ENCODE data around the gene ZPBP2. TPM values are rescaled to one million over a fixed set of nuclear protein-coding genes. Genes with fewer than 3 reads are reported as not detected.
"Not testable (repeated sequence)": the region's sequence is repeated elsewhere in the genome, so short reads cannot be mapped to it uniquely, and the experiment has no call there.

ZPBP2 gene
- polyA plus RNA-seq, 1 donor (not counting 4 experiments of a cell fraction or from before 2014, with no cell fraction given): not detected

DNA sequence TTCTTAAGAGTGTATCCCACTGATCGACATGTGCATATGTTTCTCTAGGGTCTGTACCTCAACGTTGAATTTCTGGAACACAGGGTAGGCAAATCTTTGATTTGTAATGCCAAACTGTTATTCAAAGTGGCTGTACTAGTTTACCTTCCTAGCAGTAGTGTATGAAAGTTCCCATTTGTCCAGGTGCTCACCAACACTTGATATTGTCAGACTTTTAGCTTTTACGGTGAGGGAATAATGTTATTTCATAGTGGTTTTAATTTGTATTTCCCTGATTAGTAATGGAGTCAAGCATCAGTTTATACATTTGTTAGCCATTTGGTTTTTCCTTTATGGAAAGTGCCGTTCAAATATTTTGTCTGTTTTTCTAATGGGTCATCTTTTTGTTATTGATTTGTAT, 30.1 kb downstream of the ZPBP2 start:
- Histone ChIP-seq H4K20me1 (ENCODE audit: control insufficient read depth, extremely low read depth, insufficient read depth, low read length) (no peaks in the 10 kb centered on the region), H3K4me1 (ENCODE audit: control insufficient read depth, extremely low read depth, insufficient read depth, low read length) (no peaks in the 10 kb centered on the region), H3K27me3 (ENCODE audit: control insufficient read depth, extremely low read depth, insufficient read depth, low read length) (no peaks in the 10 kb centered on the region), H3K79me2 (ENCODE audit: control insufficient read depth, insufficient read depth, low read length) (no peaks in the 10 kb centered on the region), H2AFZ (ENCODE audit: control insufficient read depth, low read length) (no peak overlapping the region), H3K27ac (ENCODE audit: control insufficient read depth, insufficient read depth, low read length) (no peak overlapping the region), H3K4me3 (ENCODE audit: control insufficient read depth in 2 of 3, extremely low read depth in 1 of 3, insufficient read depth in 2 of 3, low read depth in 1 of 3, low read length in 3 of 3) (no peak overlapping the region), H3K9me3 (ENCODE audit: control insufficient read depth, low read depth, low read length) (no peaks in the 10 kb centered on the region), H3K4me2 (ENCODE audit: control insufficient read depth, extremely low read depth, insufficient read depth, low read depth, low read length) (no peak overlapping the region), H3K36me3 (ENCODE audit: control insufficient read depth in 2 of 2, extremely low read depth in 1 of 2, insufficient read depth in 2 of 2, low read length in 2 of 2) (no peaks in the 10 kb centered on the region), H3K9ac (ENCODE audit: control insufficient read depth, extremely low read depth, insufficient read depth, low read length) (no peak overlapping the region), H3K9me1 (ENCODE audit: control insufficient read depth, extremely low read depth, insufficient read depth, low read length) (no peaks in the 10 kb centered on the region)
- DNase-seq (ENCODE audit: low read depth, low spot score): no peak
- dilution Hi-C loops (cut with MboI; ENCODE audit: extremely low pct_ligation_motif_present, low sequenced_read_pairs): no loop called here
- TF ChIP-seq, protein P1, sequence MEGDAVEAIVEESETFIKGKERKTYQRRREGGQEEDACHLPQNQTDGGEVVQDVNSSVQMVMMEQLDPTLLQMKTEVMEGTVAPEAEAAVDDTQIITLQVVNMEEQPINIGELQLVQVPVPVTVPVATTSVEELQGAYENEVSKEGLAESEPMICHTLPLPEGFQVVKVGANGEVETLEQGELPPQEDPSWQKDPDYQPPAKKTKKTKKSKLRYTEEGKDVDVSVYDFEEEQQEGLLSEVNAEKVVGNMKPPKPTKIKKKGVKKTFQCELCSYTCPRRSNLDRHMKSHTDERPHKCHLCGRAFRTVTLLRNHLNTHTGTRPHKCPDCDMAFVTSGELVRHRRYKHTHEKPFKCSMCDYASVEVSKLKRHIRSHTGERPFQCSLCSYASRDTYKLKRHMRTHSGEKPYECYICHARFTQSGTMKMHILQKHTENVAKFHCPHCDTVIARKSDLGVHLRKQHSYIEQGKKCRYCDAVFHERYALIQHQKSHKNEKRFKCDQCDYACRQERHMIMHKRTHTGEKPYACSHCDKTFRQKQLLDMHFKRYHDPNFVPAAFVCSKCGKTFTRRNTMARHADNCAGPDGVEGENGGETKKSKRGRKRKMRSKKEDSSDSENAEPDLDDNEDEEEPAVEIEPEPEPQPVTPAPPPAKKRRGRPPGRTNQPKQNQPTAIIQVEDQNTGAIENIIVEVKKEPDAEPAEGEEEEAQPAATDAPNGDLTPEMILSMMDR (optimal IDR thresholded peaks at IDR 0.05 in 1 of 3, IDR thresholded peaks at IDR 0.05 in 1 of 3, conservative IDR thresholded peaks at IDR 0.05 in 1 of 3; ENCODE audit: extremely low read depth in 1 of 3, insufficient read depth in 2 of 3, low read length in 3 of 3): no peak
- no peak for TF ChIP-seq EZH2 (IDR thresholded peaks at IDR 0.05; ENCODE audit: low read length)
- no peak for FAIRE-seq

DNA sequence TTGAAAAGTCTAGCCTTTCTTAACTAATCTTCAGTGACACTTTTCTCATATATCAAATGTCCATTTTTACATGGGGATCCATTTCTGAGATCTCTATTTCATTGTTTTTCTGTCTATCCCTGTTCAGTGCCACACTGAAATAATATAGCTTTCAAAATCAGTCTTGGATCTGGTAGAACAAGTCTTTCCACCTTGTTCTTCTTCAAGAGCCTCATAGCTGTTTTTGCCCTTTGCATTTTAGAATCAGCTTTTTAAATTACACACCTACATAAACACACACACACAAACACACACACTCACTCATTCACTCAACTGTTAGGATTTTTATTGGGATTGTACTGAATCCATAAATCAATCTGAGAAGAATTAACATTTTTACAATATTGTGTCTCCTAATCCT, 31.2 kb downstream of the ZPBP2 start:
- no peaks in the 10 kb centered on the region for H3K9me1 ChIP-seq (ENCODE audit: control insufficient read depth, extremely low read depth, insufficient read depth, low read length)
- H3K27ac ChIP-seq (ENCODE audit: control insufficient read depth, insufficient read depth, low read length): no peak overlapping the region
- no peak overlapping the region for H3K4me3 ChIP-seq (ENCODE audit: control insufficient read depth in 2 of 3, extremely low read depth in 1 of 3, insufficient read depth in 2 of 3, low read depth in 1 of 3, low read length in 3 of 3)
- dilution Hi-C loops (cut with MboI; ENCODE audit: extremely low pct_ligation_motif_present, low sequenced_read_pairs): no loop called here
- no peak overlapping the region for H3K4me2 ChIP-seq (ENCODE audit: control insufficient read depth, extremely low read depth, insufficient read depth, low read depth, low read length)
- H3K9ac ChIP-seq (ENCODE audit: control insufficient read depth, extremely low read depth, insufficient read depth, low read length): no peak overlapping the region
- no peaks in the 10 kb centered on the region for H3K79me2 ChIP-seq (ENCODE audit: control insufficient read depth, insufficient read depth, low read length)
- no peaks in the 10 kb centered on the region for H4K20me1 ChIP-seq (ENCODE audit: control insufficient read depth, extremely low read depth, insufficient read depth, low read length)
- TF ChIP-seq, protein P1 (optimal IDR thresholded peaks at IDR 0.05 in 1 of 3, IDR thresholded peaks at IDR 0.05 in 1 of 3, conservative IDR thresholded peaks at IDR 0.05 in 1 of 3; ENCODE audit: extremely low read depth in 1 of 3, insufficient read depth in 2 of 3, low read length in 3 of 3): no peak
- no peak for TF ChIP-seq EZH2 (IDR thresholded peaks at IDR 0.05; ENCODE audit: low read length)
- H3K9me3 ChIP-seq (ENCODE audit: control insufficient read depth, low read depth, low read length): no peaks in the 10 kb centered on the region
- H3K27me3 ChIP-seq (ENCODE audit: control insufficient read depth, extremely low read depth, insufficient read depth, low read length): no peaks in the 10 kb centered on the region
- no peak for FAIRE-seq
- no peak overlapping the region for H2AFZ ChIP-seq (ENCODE audit: control insufficient read depth, low read length)
- no peak for DNase-seq (ENCODE audit: low read depth, low spot score)
- H3K4me1 ChIP-seq (ENCODE audit: control insufficient read depth, extremely low read depth, insufficient read depth, low read length): no peaks in the 10 kb centered on the region
- no peaks in the 10 kb centered on the region for H3K36me3 ChIP-seq (ENCODE audit: control insufficient read depth in 2 of 2, extremely low read depth in 1 of 2, insufficient read depth in 2 of 2, low read length in 2 of 2)

DNA sequence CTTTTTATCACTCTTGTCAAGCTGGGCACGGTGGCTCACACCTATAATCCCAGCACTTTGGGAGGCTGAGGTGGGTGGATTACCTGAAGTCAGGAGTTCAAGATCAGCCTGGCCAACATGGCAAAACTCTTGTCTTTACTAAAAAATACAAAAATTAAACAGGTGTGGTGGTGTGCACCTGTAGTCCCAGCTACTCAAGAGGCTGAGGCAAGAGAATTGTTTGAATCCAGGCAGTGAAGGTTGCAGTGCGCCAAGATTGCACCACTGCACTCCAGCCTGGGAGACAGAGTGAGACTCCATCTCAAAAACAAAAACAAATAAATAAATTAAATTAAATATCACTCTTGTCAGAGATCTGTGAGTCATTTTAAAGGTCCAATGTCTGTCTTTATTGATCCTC, 34.0 kb downstream of the ZPBP2 start:
- dilution Hi-C loops (cut with MboI; ENCODE audit: extremely low pct_ligation_motif_present, low sequenced_read_pairs); H4K20me1 ChIP-seq (ENCODE audit: control insufficient read depth, extremely low read depth, insufficient read depth, low read length); H3K9me1 ChIP-seq (ENCODE audit: control insufficient read depth, extremely low read depth, insufficient read depth, low read length); H3K4me2 ChIP-seq (ENCODE audit: control insufficient read depth, extremely low read depth, insufficient read depth, low read depth, low read length); H3K9ac ChIP-seq (ENCODE audit: control insufficient read depth, extremely low read depth, insufficient read depth, low read length); DNase-seq (ENCODE audit: low read depth, low spot score); H3K36me3 ChIP-seq (ENCODE audit: control insufficient read depth in 2 of 2, extremely low read depth in 1 of 2, insufficient read depth in 2 of 2, low read length in 2 of 2); H3K27ac ChIP-seq (ENCODE audit: control insufficient read depth, insufficient read depth, low read length); H3K9me3 ChIP-seq (ENCODE audit: control insufficient read depth, low read depth, low read length); H3K4me3 ChIP-seq (ENCODE audit: control insufficient read depth in 2 of 3, extremely low read depth in 1 of 3, insufficient read depth in 2 of 3, low read depth in 1 of 3, low read length in 3 of 3); FAIRE-seq; H3K27me3 ChIP-seq (ENCODE audit: control insufficient read depth, extremely low read depth, insufficient read depth, low read length); H3K79me2 ChIP-seq (ENCODE audit: control insufficient read depth, insufficient read depth, low read length); H3K4me1 ChIP-seq (ENCODE audit: control insufficient read depth, extremely low read depth, insufficient read depth, low read length); H2AFZ ChIP-seq (ENCODE audit: control insufficient read depth, low read length): not testable (repeated sequence)

Data from keratinocyte (primary cell).